HL-60 (cell line): Measurements from ENCODE around the gene PTPRN2.

Source experiments
- DNase-seq, 2 experiments: peaks; one replicate each; pipeline ENCODE4 v3.0.0-alpha.2; 2010 to 2020; ENCODE audit warnings: low read depth in 1 of 2, low spot score in 1 of 2
- H3K27ac ChIP-seq: fragments of 250-450 bp; sonication (Bioruptor Pico); replicated peaks from 2 replicates; pipeline ENCODE4 v1.5.1; 2020; ENCODE audit warnings: mild to moderate bottlenecking, moderate library complexity
- H3K27me3 ChIP-seq: fragments of 250-450 bp; sonication (Bioruptor Pico); 2 replicates; pipeline ENCODE4 v1.5.1; 2021; ENCODE audit warnings: mild to moderate bottlenecking, moderate library complexity; ENCODE audit not compliant: insufficient read depth, poor library complexity, severe bottlenecking
- H3K4me3 ChIP-seq: replicated peaks from 2 replicates; pipeline ENCODE4 v1.5.1; 2011; ENCODE audit warnings: mild to moderate bottlenecking, control low read depth, low read length; ENCODE audit not compliant: insufficient read depth
- GABPA ChIP-seq: IDR thresholded peaks from 2 replicates; pipeline ENCODE4 v1.6.1; 2012; ENCODE audit warnings: low read depth
- POLR2AphosphoS5 ChIP-seq: IDR thresholded peaks from 2 replicates; pipeline ENCODE4 v1.6.1; 2012; ENCODE audit warnings: low read depth
- REST ChIP-seq: IDR thresholded peaks from 2 replicates; pipeline ENCODE4 v1.6.1; 2012; ENCODE audit warnings: low read depth; ENCODE audit not compliant: insufficient replicate concordance
- SPI1 ChIP-seq: IDR thresholded peaks from 2 replicates; pipeline ENCODE4 v1.6.1; 2012; ENCODE audit warnings: low read depth, mild to moderate bottlenecking, borderline replicate concordance
- TF ChIP-seq, protein P1 (sequence below): IDR thresholded peaks from one replicate; pipeline ENCODE4 v1.5.1; 2011; ENCODE audit warnings: low read length, control low read depth, inconsistent platforms; ENCODE audit not compliant: insufficient read depth

PTPRN2 gene

GRCh38 chr7:157687158-157687557 lies 900.5 kb downstream of the PTPRN2 start:
- no peak for DNase-seq
- no peak overlapping the region for H3K27ac ChIP-seq
- TF ChIP-seq SPI1 (no peak), POLR2AphosphoS5 (no peak), GABPA (no peak), REST (no peak)
- TF ChIP-seq, protein P1, sequence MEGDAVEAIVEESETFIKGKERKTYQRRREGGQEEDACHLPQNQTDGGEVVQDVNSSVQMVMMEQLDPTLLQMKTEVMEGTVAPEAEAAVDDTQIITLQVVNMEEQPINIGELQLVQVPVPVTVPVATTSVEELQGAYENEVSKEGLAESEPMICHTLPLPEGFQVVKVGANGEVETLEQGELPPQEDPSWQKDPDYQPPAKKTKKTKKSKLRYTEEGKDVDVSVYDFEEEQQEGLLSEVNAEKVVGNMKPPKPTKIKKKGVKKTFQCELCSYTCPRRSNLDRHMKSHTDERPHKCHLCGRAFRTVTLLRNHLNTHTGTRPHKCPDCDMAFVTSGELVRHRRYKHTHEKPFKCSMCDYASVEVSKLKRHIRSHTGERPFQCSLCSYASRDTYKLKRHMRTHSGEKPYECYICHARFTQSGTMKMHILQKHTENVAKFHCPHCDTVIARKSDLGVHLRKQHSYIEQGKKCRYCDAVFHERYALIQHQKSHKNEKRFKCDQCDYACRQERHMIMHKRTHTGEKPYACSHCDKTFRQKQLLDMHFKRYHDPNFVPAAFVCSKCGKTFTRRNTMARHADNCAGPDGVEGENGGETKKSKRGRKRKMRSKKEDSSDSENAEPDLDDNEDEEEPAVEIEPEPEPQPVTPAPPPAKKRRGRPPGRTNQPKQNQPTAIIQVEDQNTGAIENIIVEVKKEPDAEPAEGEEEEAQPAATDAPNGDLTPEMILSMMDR: no peak
- no peak overlapping the region for H3K4me3 ChIP-seq
- H3K27me3 ChIP-seq: peaks cover 76% of the 10 kb centered on the region

GRCh38 chr7:157686285-157686894 lies 901.2 kb downstream of the PTPRN2 start:
- no peak for TF ChIP-seq POLR2AphosphoS5
- TF ChIP-seq SPI1: peak; percentile 62
- H3K27me3 ChIP-seq: peaks cover 74% of the 10 kb centered on the region
- no peak overlapping the region for H3K27ac ChIP-seq
- no peak for DNase-seq
- no peak overlapping the region for H3K4me3 ChIP-seq

GRCh38 chr7:157685430-157686284 lies 902.0 kb downstream of the PTPRN2 start:
- DNase-seq: no peak
- H3K27me3 ChIP-seq: peaks cover 77% of the 10 kb centered on the region
- no peak overlapping the region for H3K27ac ChIP-seq
- H3K4me3 ChIP-seq: no peak overlapping the region
- no peak for TF ChIP-seq POLR2AphosphoS5
- no peak for TF ChIP-seq SPI1
- TF ChIP-seq REST: no peak
- TF ChIP-seq, protein P1: no peak
- no peak for TF ChIP-seq GABPA

DNA sequence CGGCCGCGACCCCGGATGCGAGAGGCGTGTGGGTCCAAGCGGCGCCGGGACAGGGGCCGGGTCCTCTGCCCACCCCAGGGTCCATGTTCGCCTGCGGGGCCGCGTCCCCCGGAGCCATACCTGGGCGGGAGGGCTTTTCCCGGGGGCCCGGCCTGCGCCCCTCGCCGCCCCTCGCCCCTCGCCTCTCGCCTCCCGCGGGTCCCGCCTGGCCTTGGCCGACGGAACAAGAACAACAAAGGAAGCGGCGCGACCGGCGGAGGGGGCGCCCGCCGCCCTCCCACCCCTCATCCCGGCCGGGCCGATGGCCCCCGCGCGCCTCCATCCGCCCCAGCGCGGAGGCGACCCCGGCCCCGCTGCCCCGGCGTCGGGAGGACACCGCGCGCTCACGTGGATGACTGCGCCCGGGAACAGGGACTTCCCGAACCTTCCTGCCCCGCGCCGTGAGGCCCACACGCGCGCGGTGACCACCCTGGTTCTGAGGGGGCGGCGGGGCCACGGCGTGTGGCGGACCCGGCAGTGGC lies 902.7 kb downstream of the PTPRN2 start:
- Histone ChIP-seq H3K27me3 (peaks cover 81% of the 10 kb centered on the region), H3K4me3 (no peak overlapping the region), H3K27ac (no peak overlapping the region)
- TF ChIP-seq GABPA (no peak), REST (no peak), SPI1 (no peak), POLR2AphosphoS5 (no peak)
- TF ChIP-seq, protein P1: no peak
- DNase-seq: no peak
